SK-N-SH (cell line): ENCODE data around the gene CDK6. TPM values are rescaled to one million over a fixed set of nuclear protein-coding genes. Genes with fewer than 3 reads are reported as not detected.

Source experiments
- CTCF ChIA-PET: fragments of 300-600, 350-600 bp; formaldehyde crosslinking; extraction: SDS; loops from one replicate; lab custom pipeline; 2021; lab: Yijun Ruan, JAX
- POLR2A ChIA-PET: fragments of 350-600 bp; sonication (Branson Sonifier 250); formaldehyde crosslinking; extraction: SDS; loops from one replicate; lab custom pipeline; 2020; ENCODE audit warnings: antibody characterized with exemption, inconsistent platforms; lab: Yijun Ruan, JAX
- DNase-seq: peaks from one replicate; pipeline ENCODE4 v3.0.0; 2012
- H2AFZ ChIP-seq: fragments of 200-600 bp; sonication (generic); 2 replicates; pipeline ENCODE4 v1.8.1; 2016; ENCODE audit warnings: antibody characterized with exemption, mild to moderate bottlenecking, low read depth
- H3F3A ChIP-seq: fragments of 200-600 bp; sonication (generic); replicated peaks from 2 replicates; pipeline ENCODE3; 2016; ENCODE audit warnings: antibody characterized with exemption, mild to moderate bottlenecking; ENCODE audit not compliant: insufficient read depth
- H3K27ac ChIP-seq, 2 experiments: fragments of 200-500 bp in 1 of 2; fragments of 200-600 bp in 1 of 2; sonication (Bioruptor generic) in 1 of 2; sonication (generic), shearing (Covaris generic) in 1 of 2; 2 replicates each; pipeline versions ENCODE4 v1.5.1 to v1.6.1; 2014 to 2016; ENCODE audit warnings: low read depth in 2 of 2, inconsistent platforms in 1 of 2, low read length in 1 of 2, mild to moderate bottlenecking in 1 of 2, mixed read lengths in 1 of 2
- H3K27me3 ChIP-seq: fragments of 200-600 bp; sonication (generic), shearing (Covaris generic); 2 replicates; pipeline ENCODE4 v1.6.1; 2016; ENCODE audit warnings: mixed run types; ENCODE audit not compliant: insufficient read depth
- H3K36me3 ChIP-seq, 2 experiments: fragments of 200-500 bp in 1 of 2; fragments of 200-600 bp in 1 of 2; sonication (Bioruptor generic) in 1 of 2; sonication (generic) in 1 of 2; replicated peaks in 1 of 2; 2 replicates each; pipeline versions ENCODE3 to v1.5.1; 2014 to 2016; ENCODE audit warnings: low read length in 1 of 2, mild to moderate bottlenecking in 1 of 2; ENCODE audit not compliant: insufficient read depth in 2 of 2, control insufficient read depth in 1 of 2
- H3K4me1 ChIP-seq, 2 experiments: fragments of 200-500 bp in 1 of 2; fragments of 200-600 bp in 1 of 2; sonication (Bioruptor generic) in 1 of 2; sonication (generic), shearing (Covaris generic) in 1 of 2; 2 replicates each; pipeline versions ENCODE4 v1.5.1 to v1.6.1; 2014 to 2016; ENCODE audit warnings: low read depth in 1 of 2, low read length in 1 of 2, mixed run types in 1 of 2; ENCODE audit not compliant: insufficient read depth in 2 of 2, control insufficient read depth in 1 of 2
- H3K4me2 ChIP-seq: fragments of 200-600 bp; sonication (generic), shearing (Covaris generic); 2 replicates; pipeline ENCODE4 v1.6.1; 2017; ENCODE audit warnings: mixed run types
- H3K4me3 ChIP-seq, 2 experiments: fragments of 200-500 bp in 1 of 2; fragments of 200-600 bp in 1 of 2; sonication (Bioruptor generic) in 1 of 2; sonication (generic), shearing (Covaris generic) in 1 of 2; 2 replicates each; pipeline versions ENCODE4 v1.5.1 to v1.8.1; 2014 to 2016; ENCODE audit warnings: low read depth in 2 of 2, inconsistent platforms in 1 of 2, low read length in 1 of 2, mild to moderate bottlenecking in 1 of 2, mixed read lengths in 1 of 2, moderate library complexity in 1 of 2
- H3K79me2 ChIP-seq: fragments of 200-600 bp; sonication (generic); 2 replicates; pipeline ENCODE4 v1.8.1; 2017; ENCODE audit warnings: mild to moderate bottlenecking; ENCODE audit not compliant: insufficient read depth
- H3K9ac ChIP-seq: fragments of 200-600 bp; sonication (generic); 2 replicates; pipeline ENCODE4 v1.6.1; 2017; ENCODE audit warnings: mixed run types
- H3K9me2 ChIP-seq: fragments of 200-600 bp; sonication (generic); 2 replicates; pipeline ENCODE4 v1.6.1; 2017; ENCODE audit warnings: mixed run types
- H3K9me3 ChIP-seq: fragments of 200-600 bp; sonication (generic); 2 replicates; pipeline ENCODE4 v1.6.1; 2017; ENCODE audit warnings: mixed run types, mild to moderate bottlenecking, moderate library complexity
- H4K20me1 ChIP-seq: fragments of 200-600 bp; sonication (generic); 2 replicates; pipeline ENCODE4 v1.6.1; 2017; ENCODE audit warnings: mild to moderate bottlenecking, mixed run types; ENCODE audit not compliant: insufficient read depth
- ELF1 ChIP-seq: IDR thresholded peaks from 2 replicates; pipeline ENCODE4 v1.4.0; 2012
- FOXJ3 ChIP-seq: sonication (generic); formaldehyde crosslinking; IDR thresholded peaks from 2 replicates; pipeline ENCODE4 v1.5.1; 2020; ENCODE audit warnings: mild to moderate bottlenecking, missing genetic modification reagents
- GABPA ChIP-seq: IDR thresholded peaks from 2 replicates; pipeline ENCODE4 v1.4.0; 2012; ENCODE audit warnings: low read depth, mild to moderate bottlenecking
- GATA2 ChIP-seq: sonication (generic); formaldehyde crosslinking; IDR thresholded peaks from 2 replicates; pipeline ENCODE4 v1.5.0; 2020; ENCODE audit warnings: mild to moderate bottlenecking, missing genetic modification reagents
- IRF3 ChIP-seq: fragments of 150-350 bp; IDR thresholded peaks from 2 replicates; pipeline ENCODE4 v1.6.1; 2016; ENCODE audit warnings: mild to moderate bottlenecking, low read depth, low read length
- MEF2A ChIP-seq: IDR thresholded peaks from 2 replicates; pipeline ENCODE4 v1.4.0; 2012; ENCODE audit warnings: low read depth, borderline replicate concordance
- MXI1 ChIP-seq: IDR thresholded peaks from 2 replicates; pipeline ENCODE4 v1.6.1; 2012; ENCODE audit warnings: mild to moderate bottlenecking, low read depth, low read length, improper control_type of control experiment
- NRF1 ChIP-seq: IDR thresholded peaks from 2 replicates; pipeline ENCODE4 v1.6.1; 2012; ENCODE audit warnings: low read depth, mild to moderate bottlenecking, low read length
- PBX3 ChIP-seq: IDR thresholded peaks from 2 replicates; pipeline ENCODE4; 2012
- POLR2AphosphoS5 ChIP-seq: IDR thresholded peaks from 2 replicates; pipeline ENCODE4 v1.6.1; 2012; ENCODE audit warnings: low read depth, low read length
- REST ChIP-seq: IDR thresholded peaks from 2 replicates; pipeline ENCODE4 v1.6.1; 2012; ENCODE audit warnings: mild to moderate bottlenecking, low read depth, low read length, moderate library complexity
- SMC3 ChIP-seq: IDR thresholded peaks from 2 replicates; pipeline ENCODE4 v1.6.1; 2012; ENCODE audit warnings: low read depth, low read length, improper control_type of control experiment
- TEAD4 ChIP-seq: IDR thresholded peaks from 2 replicates; pipeline ENCODE4 v1.4.0; 2012; ENCODE audit warnings: mild to moderate bottlenecking, borderline replicate concordance; ENCODE audit not compliant: insufficient read depth
- ZBTB33 ChIP-seq: IDR thresholded peaks from 2 replicates; pipeline ENCODE4 v1.4.0; 2012; ENCODE audit warnings: low read depth, borderline replicate concordance
- WGBS: methylation state at CpG from one replicate; pipeline ENCODE4 v1.1.6; 2017; ENCODE audit warnings: low lambda C conversion rate; 5-methylcytosine and 5-hydroxymethylcytosine counted together
- polyA plus RNA-seq, 3 experiments: library from polyadenylated mRNA; depleted of rRNA; stranded (reverse); fragments of >200 nt; gene quantifications; 2 replicates each; pipeline ENCODE4 v1.2.3, GENCODE V29; 2012

Gene CDK6
- polyA plus RNA-seq, 1 of the 3 experiments (the other 2 are of a cell fraction) = 30.3 TPM

- H3K79me2 ChIP-seq = peaks cover 100% of the 10 kb centered on the region
- H3K27ac ChIP-seq = no peak overlapping the region
- POLR2A ChIA-PET = interaction anchor here (1.1 kb wide), 1 partner anchor 17 kb away, joined by 3 read pairs; no protein-coding TSS in a partner anchor
- CTCF ChIA-PET = interaction anchor here (1.0 kb wide), 1 partner anchor 180 kb away, joined by 3 read pairs; no protein-coding TSS in a partner anchor
- TF ChIP-seq PBX3 (no peak), REST (no peak), NRF1 (no peak), POLR2AphosphoS5 (no peak), GABPA (no peak), MEF2A (no peak)
- no peak overlapping the region for H2AFZ ChIP-seq
- H3K9me2 ChIP-seq = no peaks in the 10 kb centered on the region
- peaks cover 13 to 31% of the 10 kb centered on the region in 2 experiments for H3K36me3 ChIP-seq
- no peaks in the 10 kb centered on the region for H3K9me3 ChIP-seq
- no peak for DNase-seq
- H4K20me1 ChIP-seq = 0 out of 2 replicates have a peak, but pooled peaks cover 3% of the 10 kb centered on the region
- no peak overlapping the region for H3K4me3 ChIP-seq
- no peak overlapping the region for H3K4me2 ChIP-seq
- no peak overlapping the region for H3K9ac ChIP-seq
- WGBS = 58% methylated on average over 2 of the region's 2 CpGs
- peaks cover 17% of the 10 kb centered on the region for H3F3A ChIP-seq
- no peaks in the 10 kb centered on the region for H3K27me3 ChIP-seq
- H3K4me1 ChIP-seq = peaks cover 0 to 6% of the 10 kb centered on the region in 2 experiments; a peak in 3 of 4 replicates
These were observed 183.8 kb downstream of the CDK6 start for GRCh38 chr7:92652536-92652935.

GRCh38 chr7:92650391-92650790, 186.0 kb downstream of the CDK6 start:
- H3K4me1 ChIP-seq = peaks cover 7 to 18% of the 10 kb centered on the region in 2 experiments
- H3K79me2 ChIP-seq = peaks cover 100% of the 10 kb centered on the region
- no peaks in the 10 kb centered on the region for H3K9me3 ChIP-seq
- no peak overlapping the region for H3K27ac ChIP-seq
- no peak overlapping the region for H3K4me2 ChIP-seq
- TF ChIP-seq GATA2 (CRISPR knock-in tag) (no peak), ZBTB33 (no peak), POLR2AphosphoS5 (no peak), MXI1 (no peak), FOXJ3 (no peak), IRF3 (no peak), TEAD4 (no peak), SMC3 (no peak), ELF1 (no peak)
- H4K20me1 ChIP-seq = no peaks in the 10 kb centered on the region
- H3F3A ChIP-seq = peaks cover 25% of the 10 kb centered on the region
- H3K9ac ChIP-seq = no peak overlapping the region
- POLR2A ChIA-PET = no interaction called here
- no peak overlapping the region for H3K4me3 ChIP-seq
- CTCF ChIA-PET = interaction anchor here (1.1 to 1.3 kb wide), 5 partner anchors 9 to 182 kb away, joined by 3 to 5 read pairs (median 4); no protein-coding TSS in a partner anchor
- no peak overlapping the region for H2AFZ ChIP-seq
- no peaks in the 10 kb centered on the region for H3K27me3 ChIP-seq
- over 99% methylated on average over 3 of the region's 3 CpGs for WGBS
- peaks cover 7 to 28% of the 10 kb centered on the region in 2 experiments for H3K36me3 ChIP-seq
- no peaks in the 10 kb centered on the region for H3K9me2 ChIP-seq
- DNase-seq = no peak
